Ectodermal cell (in vitro differentiated cells): ENCODE results near the gene PTPRN2.
"Not testable (repeated sequence)": the region's sequence is repeated elsewhere in the genome, so short reads cannot be mapped to it uniquely, and the experiment has no call there.

Source experiments
- H3K27ac ChIP-seq: 2 replicates; pipeline ENCODE4 v1.7.0; 2013; ENCODE audit warnings: mild to moderate bottlenecking, low read depth, low read length; ENCODE audit not compliant: insufficient read depth, poor library complexity, severe bottlenecking
- H3K27me3 ChIP-seq: 2 replicates; pipeline ENCODE4 v1.7.0; 2013; ENCODE audit warnings: mild to moderate bottlenecking, low read length; ENCODE audit not compliant: insufficient read depth, control insufficient read depth, poor library complexity, severe bottlenecking
- H3K36me3 ChIP-seq: one replicate; pipeline ENCODE4 v1.7.0; 2013; ENCODE audit warnings: low read length; ENCODE audit not compliant: control insufficient read depth, insufficient read depth
- H3K4me1 ChIP-seq: one replicate; pipeline ENCODE4 v1.7.0; 2013; ENCODE audit warnings: low read length; ENCODE audit not compliant: control insufficient read depth, insufficient read depth
- H3K4me3 ChIP-seq: 2 replicates; pipeline ENCODE4 v1.7.0; 2013; ENCODE audit warnings: low read depth, low read length, control low read depth; ENCODE audit not compliant: insufficient read depth
- H3K9me3 ChIP-seq: 2 replicates; pipeline ENCODE4 v1.7.0; 2013; ENCODE audit warnings: mild to moderate bottlenecking, low read length, moderate library complexity; ENCODE audit not compliant: control insufficient read depth
- WGBS, 2 experiments: methylation state at CpG; one replicate each; pipeline ENCODE4 v1.1.7; 2013; ENCODE audit warnings: missing lambda C conversion rate in 2 of 2; 5-methylcytosine and 5-hydroxymethylcytosine counted together

The PTPRN2 gene

GRCh38 chr7:157910446-157910845, 677.2 kb downstream of the PTPRN2 start:
- no peak overlapping the region for H3K27ac ChIP-seq
- H3K9me3 ChIP-seq = peaks cover 17% of the 10 kb centered on the region
- no peaks in the 10 kb centered on the region for H3K36me3 ChIP-seq
- no peaks in the 10 kb centered on the region for H3K27me3 ChIP-seq
- 94 to 96% methylated on average over 35 of the region's 35 CpGs for WGBS, 2 experiments
- no peak overlapping the region for H3K4me3 ChIP-seq
- no peaks in the 10 kb centered on the region for H3K4me1 ChIP-seq

- WGBS, 2 experiments = 94 to 96% methylated on average over 43 of the region's 43 CpGs
- not testable (repeated sequence) for H3K27me3 ChIP-seq, H3K4me3 ChIP-seq, H3K27ac ChIP-seq, H3K36me3 ChIP-seq, H3K4me1 ChIP-seq
- peaks cover 16% of the 10 kb centered on the region for H3K9me3 ChIP-seq
These were observed 677.6 kb downstream of the PTPRN2 start for GRCh38 chr7:157910045-157910444.

- Histone ChIP-seq H3K9me3 (peaks cover 15% of the 10 kb centered on the region), H3K4me3 (no peak overlapping the region), H3K27me3 (no peaks in the 10 kb centered on the region), H3K36me3 (no peaks in the 10 kb centered on the region), H3K27ac (no peak overlapping the region), H3K4me1 (no peaks in the 10 kb centered on the region)
- 85 to 91% methylated on average over 8 of the region's 8 CpGs for WGBS, 2 experiments
These were observed 678.3 kb downstream of the PTPRN2 start for GRCh38 chr7:157909370-157909769.

- Histone ChIP-seq H3K27ac (no peak overlapping the region), H3K27me3 (no peaks in the 10 kb centered on the region), H3K4me1 (no peaks in the 10 kb centered on the region), H3K9me3 (peaks cover 15% of the 10 kb centered on the region), H3K36me3 (no peaks in the 10 kb centered on the region), H3K4me3 (no peak overlapping the region)
- WGBS, 2 experiments = 87 to 88% methylated on average over 31 of the region's 31 CpGs
These were observed 679.4 kb downstream of the PTPRN2 start for GRCh38 chr7:157908006-157908782.

DNA sequence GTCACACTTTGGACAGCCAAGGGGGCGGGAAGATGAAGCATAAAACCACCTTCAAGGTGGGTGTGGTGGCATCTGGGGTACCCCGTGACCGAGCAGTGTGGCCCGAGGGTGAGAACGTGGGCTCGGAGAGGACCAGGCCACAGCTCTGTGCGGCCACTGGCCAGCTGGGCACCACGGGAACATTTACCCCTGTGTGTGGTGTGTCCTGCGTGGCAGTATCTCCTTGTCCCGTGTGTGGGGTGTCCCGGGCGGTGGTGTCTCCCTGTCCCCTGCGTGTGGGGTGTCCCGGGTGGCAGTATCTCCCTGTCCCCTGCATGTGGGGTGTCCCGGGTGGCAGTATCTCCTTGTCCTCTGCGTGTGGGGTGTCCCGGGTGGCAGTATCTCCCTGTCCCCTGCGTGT, 680.5 kb downstream of the PTPRN2 start:
- H3K27me3 ChIP-seq = no peaks in the 10 kb centered on the region
- no peak overlapping the region for H3K27ac ChIP-seq
- no peak overlapping the region for H3K4me3 ChIP-seq
- H3K4me1 ChIP-seq = no peaks in the 10 kb centered on the region
- WGBS, 2 experiments = 85 to 88% methylated on average over 18 of the region's 18 CpGs
- H3K36me3 ChIP-seq = no peaks in the 10 kb centered on the region
- peaks cover 15% of the 10 kb centered on the region for H3K9me3 ChIP-seq

- 67 to 77% methylated on average over 7 of the region's 7 CpGs for WGBS, 2 experiments
- Histone ChIP-seq H3K27ac (no peak overlapping the region), H3K9me3 (peaks cover 15% of the 10 kb centered on the region), H3K4me1 (no peaks in the 10 kb centered on the region), H3K4me3 (no peak overlapping the region), H3K27me3 (no peaks in the 10 kb centered on the region), H3K36me3 (no peaks in the 10 kb centered on the region)
These were observed 681.0 kb downstream of the PTPRN2 start for GRCh38 chr7:157906583-157906982.

GRCh38 chr7:157905651-157906461, 681.8 kb downstream of the PTPRN2 start:
- no peaks in the 10 kb centered on the region for H3K4me1 ChIP-seq
- no peak overlapping the region for H3K27ac ChIP-seq
- H3K9me3 ChIP-seq = peaks cover 15% of the 10 kb centered on the region
- H3K36me3 ChIP-seq = no peaks in the 10 kb centered on the region
- H3K4me3 ChIP-seq = no peak overlapping the region
- no peaks in the 10 kb centered on the region for H3K27me3 ChIP-seq
- 70 to 74% methylated on average over 20 of the region's 20 CpGs for WGBS, 2 experiments

DNA sequence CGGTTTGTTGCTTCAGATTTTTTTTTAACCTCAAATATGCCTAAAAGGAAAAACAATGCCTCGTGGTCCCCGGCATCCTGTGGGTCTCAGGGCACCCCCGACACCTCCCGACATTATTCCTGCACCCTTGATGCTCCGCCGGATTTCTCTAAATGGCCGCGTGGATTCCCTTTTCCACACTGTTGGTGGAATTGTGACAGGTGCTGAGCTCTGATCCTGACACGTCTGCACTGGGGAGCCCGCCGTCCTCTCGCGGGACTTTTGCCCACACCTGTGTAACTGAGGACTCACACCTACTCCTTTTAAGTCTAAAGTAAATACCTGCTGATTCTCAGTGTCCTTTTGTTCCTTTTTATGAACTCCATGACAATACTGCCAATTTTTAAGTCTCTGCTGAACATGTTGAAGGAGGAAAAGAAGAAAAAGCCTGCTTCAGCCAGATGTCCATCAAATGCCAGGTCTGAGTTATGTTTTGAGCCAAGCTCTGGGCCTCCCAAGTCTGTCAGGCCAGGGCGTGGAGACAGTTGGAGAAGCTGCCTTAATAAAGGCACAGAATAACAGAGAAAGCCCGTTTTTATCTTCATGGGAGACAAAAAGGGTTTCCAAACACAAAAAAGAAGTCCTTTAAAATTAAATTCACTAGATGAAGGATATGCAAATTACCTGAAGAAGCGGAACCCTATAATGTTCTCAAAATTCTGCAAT, 682.6 kb downstream of the PTPRN2 start:
- Histone ChIP-seq H3K27me3 (no peaks in the 10 kb centered on the region), H3K4me1 (no peaks in the 10 kb centered on the region), H3K36me3 (no peaks in the 10 kb centered on the region), H3K4me3 (no peak overlapping the region), H3K27ac (no peak overlapping the region), H3K9me3 (peaks cover 11% of the 10 kb centered on the region)
- WGBS, 2 experiments = 79 to 83% methylated on average over 16 to 17 of the region's 17 CpGs

- peaks cover 11% of the 10 kb centered on the region for H3K9me3 ChIP-seq
- WGBS, 2 experiments = 85 to 86% methylated on average over 28 of the region's 28 CpGs
These were observed 683.3 kb downstream of the PTPRN2 start for GRCh38 chr7:157904211-157904865.

More at GRCh38 chr7:157904211-157904865, 683.3 kb downstream of the PTPRN2 start:
- Histone ChIP-seq H3K36me3 (no peaks in the 10 kb centered on the region), H3K4me1 (no peaks in the 10 kb centered on the region), H3K27me3 (no peaks in the 10 kb centered on the region), H3K27ac (no peak overlapping the region), H3K4me3 (no peak overlapping the region)
